NCI-H1105 treated with DMSO at 0.1 percent for 48 hours (cell line): ENCODE data around the gene CTXND1.
"Not testable (repeated sequence)": the region's sequence is repeated elsewhere in the genome, so short reads cannot be mapped to it uniquely, and the experiment has no call there.

Experiments used
- DNase-seq: peaks from one replicate; lab custom pipeline; 2025; lab: John Stamatoyannopoulos, UW

Gene CTXND1

DNA sequence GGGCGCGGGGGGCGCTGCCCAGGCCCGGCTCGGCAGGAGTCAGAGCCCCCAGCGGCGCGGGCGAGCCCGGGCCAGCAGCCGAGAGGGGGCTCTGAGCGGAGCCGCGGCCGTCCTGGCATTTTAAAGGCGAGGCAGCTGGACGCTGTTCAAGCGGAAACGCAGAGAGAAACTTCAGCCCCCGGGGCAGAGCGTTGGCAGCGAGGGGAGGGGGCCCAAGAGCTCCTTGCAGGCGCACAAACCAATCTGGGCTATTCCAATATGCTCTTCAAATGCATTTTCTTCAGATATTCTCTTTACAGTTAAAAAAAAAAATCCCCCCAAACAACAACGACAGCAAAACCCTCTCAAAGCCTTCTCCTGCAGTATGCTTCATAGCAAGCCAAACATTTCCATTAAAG is at the start of gene CTXND1:
TSS of gene CTXND1 (minus strand) at position 93 of the 398 bp plus-strand sequence. CDS start 50,264 bp downstream, outside the sequence.
- DNase-seq, result peak; percentile 7

DNA sequence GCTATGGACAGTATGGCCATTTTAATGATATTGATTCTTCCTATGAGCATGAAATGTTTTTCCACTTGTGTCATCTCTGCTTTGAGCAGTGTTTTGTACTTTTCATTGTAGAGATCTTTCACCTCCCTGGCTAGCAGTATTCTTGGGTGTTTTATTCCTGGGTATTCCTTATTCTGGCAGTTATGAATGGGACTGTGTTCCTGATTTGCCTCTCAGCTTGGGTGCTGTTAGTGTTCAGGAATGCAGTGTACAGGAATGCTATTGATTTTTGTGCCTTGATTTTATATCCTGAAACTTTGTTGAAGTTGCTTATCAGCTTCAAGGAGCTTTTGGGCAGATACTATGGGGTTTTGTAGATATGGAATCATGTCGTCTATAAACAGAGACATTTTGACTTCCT is 49.5 kb upstream of the CTXND1 start:
- no peak for DNase-seq

DNA sequence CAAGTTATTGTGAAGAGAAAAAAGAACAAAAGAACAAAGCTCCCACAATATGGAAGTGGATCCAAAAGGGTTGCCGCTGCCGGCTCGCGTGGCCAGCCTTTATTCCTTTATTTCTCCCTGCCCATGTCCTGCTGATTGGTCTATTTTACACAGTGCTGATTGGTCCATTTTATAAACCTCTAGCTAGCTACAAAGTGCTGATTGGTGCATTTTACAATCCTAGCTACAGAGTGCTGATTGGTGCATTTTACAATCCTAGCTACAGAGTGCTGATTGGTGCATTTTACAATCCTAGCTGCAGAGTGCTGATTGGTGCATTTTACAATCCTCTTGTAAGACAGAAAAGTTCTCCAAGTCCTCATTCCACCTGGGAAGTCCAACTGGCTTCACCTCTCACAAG is 43.8 kb upstream of the CTXND1 start:
- not testable (repeated sequence) for DNase-seq

- no peak for DNase-seq
These were observed 40.1 kb upstream of the CTXND1 start for GRCh38 chr15:80292079-80292478.

- not testable (repeated sequence) for DNase-seq
These were observed 38.9 kb upstream of the CTXND1 start for GRCh38 chr15:80290891-80291290.

GRCh38 chr15:80289528-80290495 is 37.8 kb upstream of the CTXND1 start:
- no peak for DNase-seq

DNA sequence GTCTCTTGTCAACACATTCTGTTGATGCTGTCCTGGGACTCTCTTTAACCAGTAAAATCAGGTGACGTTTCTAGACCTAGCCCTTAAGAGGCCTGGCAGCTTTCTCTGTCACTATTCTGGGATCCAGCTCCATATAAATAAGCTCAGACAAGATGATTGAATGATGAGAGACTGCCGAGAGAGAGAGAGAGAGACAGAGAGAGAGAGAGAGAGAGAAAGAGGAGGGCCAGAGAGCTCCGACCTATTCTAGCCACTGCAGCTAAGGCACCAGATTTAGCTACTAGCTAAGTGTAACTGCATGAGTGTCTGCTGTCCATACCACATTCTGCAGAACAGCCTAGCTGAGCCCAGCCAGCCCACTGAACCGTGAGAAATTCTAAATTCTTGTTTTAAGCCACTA is 36.1 kb upstream of the CTXND1 start:
- no peak for DNase-seq

DNA sequence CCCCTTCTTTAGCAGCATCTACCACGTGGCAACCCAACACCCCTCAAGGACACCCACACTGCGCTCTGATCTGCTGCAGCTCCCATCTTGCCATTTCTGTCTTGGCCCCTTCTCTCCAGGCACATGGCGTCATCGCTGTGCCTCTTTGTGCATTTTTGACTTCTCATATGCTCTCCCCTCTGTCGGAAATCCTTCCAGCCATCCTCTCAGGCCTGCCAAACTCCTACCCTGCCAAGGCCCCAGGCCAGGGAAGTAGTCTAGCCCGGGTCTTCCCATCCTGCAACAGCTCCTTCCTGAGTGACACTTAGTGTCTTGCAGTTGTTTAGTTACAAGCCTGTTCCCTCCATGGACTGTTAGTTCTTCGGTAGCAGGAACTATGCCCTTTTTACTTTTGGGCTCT is 34.0 kb upstream of the CTXND1 start:
- no peak for DNase-seq

DNA sequence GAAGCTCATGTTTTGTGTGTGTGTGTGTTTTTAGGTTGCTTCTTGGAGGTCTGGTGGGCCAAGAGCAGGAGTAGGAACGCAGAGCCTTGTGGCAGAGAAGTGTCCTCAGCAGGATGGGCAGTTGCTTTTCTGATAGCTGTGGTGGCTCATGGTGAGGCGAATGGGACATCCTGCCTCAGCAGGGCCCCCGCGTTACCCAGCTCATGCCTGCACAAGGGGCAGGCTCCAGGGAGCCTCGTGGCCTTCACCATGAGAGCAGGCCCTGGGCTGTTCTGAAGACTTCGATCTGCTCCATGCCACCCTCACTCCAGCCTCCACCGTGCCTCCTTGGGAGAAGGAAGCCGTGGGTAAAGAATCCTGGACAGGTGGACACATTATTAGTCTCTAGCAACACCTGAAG is 33.4 kb upstream of the CTXND1 start:
- no peak for DNase-seq

GRCh38 chr15:80283531-80283930 is 31.5 kb upstream of the CTXND1 start:
- no peak for DNase-seq

DNA sequence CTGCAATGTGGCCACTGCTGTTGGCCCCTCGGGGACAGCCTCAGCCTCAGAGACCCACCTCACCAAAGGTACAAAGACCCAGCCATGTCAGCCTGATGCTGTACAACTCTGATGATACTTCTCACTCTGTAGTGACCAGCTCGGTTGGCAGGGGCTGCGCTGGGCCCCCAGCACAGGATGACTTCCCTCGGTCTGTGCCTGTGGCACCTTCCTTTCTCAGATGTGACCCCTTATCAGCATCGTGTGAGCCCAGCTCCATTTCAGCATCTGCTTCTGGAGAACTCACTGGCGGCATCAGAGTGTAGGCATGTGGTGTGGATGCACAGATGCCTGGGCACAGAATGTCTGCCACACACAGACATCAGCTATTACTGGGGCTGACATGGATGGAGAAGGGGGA is 25.1 kb upstream of the CTXND1 start:
- no peak for DNase-seq

DNA sequence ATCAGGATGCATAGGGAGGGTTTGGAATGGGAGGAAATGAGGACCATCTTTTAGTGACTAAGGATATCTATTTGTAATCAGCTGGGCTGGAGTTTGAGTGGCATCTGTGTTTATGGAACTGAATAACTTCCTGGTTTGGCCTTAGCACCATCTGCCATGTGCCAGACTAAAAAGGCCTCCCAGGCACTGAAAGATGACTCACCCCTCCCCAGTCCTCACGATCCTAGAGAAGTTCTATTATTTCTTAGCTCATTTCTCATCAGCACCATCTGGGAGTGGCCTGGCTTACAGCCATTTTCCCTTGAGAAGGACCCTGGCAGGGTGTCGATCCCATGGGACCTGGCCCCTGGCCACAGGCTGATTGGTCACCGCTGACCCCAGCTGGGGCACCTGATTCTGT is 23.9 kb upstream of the CTXND1 start:
- DNase-seq, result no peak

- no peak for DNase-seq
These were observed 23.0 kb upstream of the CTXND1 start for GRCh38 chr15:80274996-80275395.

DNA sequence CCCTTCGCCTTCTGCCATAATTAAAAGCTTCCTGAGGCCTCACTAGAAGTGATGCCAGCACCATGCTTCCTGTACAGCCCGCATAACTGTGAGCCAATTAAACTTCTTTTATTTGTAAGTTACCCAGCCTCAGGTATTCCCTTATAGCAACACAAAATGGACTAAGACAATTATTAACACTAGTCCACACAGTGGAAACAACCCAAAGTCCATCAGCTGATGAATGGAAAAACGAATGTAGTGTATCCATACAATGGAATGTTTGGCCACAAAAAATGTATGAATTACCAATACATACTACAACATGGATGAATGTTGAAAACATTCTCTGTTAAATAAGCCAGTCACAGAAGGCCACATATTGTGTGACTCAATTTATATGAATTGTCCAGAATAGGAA is 22.5 kb upstream of the CTXND1 start:
- DNase-seq, result no peak

DNA sequence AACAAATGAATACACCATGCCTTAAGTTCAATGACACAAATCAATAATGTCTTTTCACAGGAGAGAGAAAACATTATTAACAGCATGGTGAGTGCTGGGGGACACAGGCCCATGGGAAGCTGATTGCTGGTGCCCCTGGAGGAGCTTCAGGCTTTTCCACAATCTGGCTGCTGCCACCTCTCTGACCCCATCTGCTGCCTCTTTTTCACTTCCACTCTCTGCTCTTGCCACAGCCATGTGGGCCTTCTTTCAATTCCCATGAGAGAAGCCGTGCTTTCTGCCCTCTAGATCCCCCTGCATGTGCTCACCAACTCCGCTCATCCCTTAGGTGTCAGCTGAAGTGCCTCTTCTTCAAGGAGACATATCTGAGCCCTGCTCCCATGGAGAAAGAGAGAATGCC is 21.0 kb upstream of the CTXND1 start:
- no peak for DNase-seq

GRCh38 chr15:80270472-80270871 is 18.5 kb upstream of the CTXND1 start:
- no peak for DNase-seq

DNA sequence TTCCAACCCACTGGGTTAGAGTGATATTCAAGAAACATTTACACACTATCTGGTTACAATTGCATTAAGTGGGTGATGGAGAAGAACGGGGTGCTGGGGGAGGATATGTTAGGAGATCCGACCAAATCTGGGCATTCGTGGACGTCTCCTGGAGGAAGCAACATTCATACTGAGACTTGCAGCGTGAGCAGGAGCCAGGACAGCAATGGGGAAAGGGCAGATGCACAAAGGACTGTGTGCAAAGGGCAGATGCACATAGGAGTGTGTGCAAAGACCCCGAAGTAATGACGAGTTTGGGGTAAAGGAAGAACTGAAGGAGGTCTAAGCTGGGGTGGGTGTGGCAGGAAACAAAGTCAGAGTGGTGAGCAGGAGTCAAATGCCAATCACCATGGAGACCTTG is 16.1 kb upstream of the CTXND1 start:
- DNase-seq, result no peak

DNA sequence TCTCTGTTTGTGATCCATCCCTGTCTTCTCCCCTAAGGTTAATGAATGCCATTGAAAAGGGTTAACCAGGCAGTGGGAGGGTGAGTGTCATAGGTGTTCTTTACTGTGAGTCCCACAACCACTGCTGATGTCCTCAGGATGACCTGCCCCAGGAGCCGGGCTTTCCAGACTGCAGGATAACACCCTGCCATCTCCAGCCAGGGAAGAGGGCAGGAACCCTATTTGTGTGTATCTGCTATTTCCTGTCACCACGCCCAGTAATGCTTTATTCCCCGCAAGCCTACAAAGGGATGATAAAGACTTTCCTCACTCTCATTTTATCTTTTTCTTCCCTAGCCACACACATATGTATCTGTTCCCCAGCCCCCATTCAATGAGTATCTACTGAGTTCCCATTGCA is 15.6 kb upstream of the CTXND1 start:
- no peak for DNase-seq

DNA sequence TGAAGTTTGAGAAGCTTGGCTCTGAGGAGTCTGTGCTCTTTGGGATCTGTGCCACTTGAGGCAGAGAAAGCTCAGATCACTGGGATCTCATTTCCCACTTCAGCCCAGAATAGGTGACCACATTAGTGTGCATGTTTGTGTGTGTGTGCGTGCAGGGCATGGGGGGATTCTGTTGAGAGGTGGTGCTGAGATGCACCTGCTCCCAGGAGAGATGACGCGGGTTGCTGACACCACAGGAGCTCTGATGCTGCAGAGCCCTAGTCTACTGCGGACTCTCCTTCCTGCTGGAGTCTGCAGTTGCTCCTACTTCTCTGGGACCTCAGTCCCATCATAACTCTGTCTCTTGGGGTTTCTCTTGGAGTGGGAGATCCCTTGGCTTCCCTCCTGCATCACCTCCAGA is 14.7 kb upstream of the CTXND1 start:
- DNase-seq, result no peak

- no peak for DNase-seq
These were observed 14.1 kb upstream of the CTXND1 start for GRCh38 chr15:80266113-80266512.

DNA sequence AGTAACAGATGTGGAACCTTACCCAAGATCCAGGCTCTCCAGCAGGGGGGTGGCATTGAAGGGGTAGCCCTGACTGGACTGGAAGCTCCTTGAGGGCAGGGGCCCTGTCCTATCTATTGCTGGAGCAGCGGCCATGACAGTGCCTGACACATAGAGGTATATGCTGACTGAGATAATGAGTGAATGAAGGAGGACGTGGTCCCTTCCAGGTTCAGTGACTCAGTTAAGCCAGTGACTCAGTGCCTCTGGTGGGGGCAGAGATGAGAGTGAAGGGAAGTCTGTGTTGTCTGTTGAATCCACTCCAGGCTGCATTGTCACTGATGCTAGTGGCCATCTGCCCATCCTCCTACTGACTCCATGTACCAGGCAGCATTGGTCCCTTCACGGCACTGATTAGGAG is 13.0 kb upstream of the CTXND1 start:
- no peak for DNase-seq

GRCh38 chr15:80264031-80264430 is 12.0 kb upstream of the CTXND1 start:
- no peak for DNase-seq

GRCh38 chr15:80260551-80260950 is 8.5 kb upstream of the CTXND1 start:
- no peak for DNase-seq

GRCh38 chr15:80259942-80260510 is 8.0 kb upstream of the CTXND1 start:
- DNase-seq, result no peak
